AG08395 (cell line): Measurements from ENCODE around the gene PERCC1.

Experiments
- DNase-seq: peaks from one replicate; pipeline ENCODE4 v3.0.0; 2012; ENCODE audit warnings: mixed read lengths, low spot score

PERCC1 gene

DNA sequence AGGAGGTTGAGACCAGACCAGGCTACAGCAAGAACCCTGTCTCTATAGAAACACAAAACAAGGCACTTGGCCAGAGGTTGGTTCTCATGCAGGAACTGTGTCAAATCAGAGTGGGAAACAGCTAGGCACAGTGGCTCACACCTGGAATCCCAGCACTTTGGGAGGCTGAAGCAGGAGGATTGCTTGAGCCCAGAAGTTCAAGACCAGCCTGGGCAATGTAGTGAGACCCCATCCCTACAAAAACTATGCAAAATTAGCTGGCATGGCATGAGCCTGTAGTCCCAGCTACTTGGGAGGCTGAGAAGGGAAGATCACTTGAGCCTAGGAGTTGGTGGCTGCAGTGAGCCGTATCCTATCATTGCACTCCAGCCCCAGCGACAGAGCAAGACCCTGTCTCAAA is 18.0 kb upstream of the PERCC1 start:
- DNase-seq: no peak

DNA sequence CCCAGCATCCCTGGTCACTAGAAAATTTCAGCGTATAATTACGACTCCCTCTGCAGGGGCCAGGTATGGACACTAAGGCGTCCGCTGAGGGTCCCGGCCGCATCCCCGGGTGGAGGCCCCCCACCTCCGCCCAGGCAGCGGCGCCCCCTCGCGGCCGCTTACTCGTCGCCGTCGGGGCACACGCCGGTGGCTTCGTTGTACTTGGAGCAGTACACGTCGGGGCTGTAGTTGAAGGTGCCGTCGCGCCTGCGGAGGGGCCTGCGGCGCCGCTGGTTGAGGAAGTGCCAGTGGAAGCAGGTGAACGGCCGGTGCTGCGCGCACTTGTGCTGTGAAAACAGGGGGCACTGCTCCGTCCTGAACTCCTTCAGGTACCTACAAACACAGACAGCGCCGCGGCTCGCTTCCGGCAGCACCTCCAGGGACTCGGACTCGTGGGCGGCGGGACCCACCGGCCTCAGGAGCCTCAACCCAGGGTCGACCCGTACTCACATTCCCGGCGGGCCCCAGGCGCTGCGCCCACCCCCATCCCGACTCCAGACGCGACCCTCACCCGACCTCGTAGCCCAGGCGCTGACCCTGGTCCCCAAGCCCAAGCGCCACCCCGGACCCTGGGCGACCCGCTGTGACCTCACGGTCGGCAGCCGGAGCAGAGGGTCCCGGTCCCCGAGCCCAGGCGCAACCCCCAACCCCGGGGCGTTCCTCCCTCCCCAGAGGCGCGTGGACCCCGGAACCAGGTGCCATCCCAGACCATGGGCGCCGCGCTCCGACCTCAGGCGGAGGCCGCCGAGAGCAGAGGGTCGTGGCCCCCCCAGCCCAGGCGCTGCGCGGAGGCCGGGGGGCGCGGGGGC is 17.0 kb upstream of the PERCC1 start:
- DNase-seq: peak; percentile 59

DNA sequence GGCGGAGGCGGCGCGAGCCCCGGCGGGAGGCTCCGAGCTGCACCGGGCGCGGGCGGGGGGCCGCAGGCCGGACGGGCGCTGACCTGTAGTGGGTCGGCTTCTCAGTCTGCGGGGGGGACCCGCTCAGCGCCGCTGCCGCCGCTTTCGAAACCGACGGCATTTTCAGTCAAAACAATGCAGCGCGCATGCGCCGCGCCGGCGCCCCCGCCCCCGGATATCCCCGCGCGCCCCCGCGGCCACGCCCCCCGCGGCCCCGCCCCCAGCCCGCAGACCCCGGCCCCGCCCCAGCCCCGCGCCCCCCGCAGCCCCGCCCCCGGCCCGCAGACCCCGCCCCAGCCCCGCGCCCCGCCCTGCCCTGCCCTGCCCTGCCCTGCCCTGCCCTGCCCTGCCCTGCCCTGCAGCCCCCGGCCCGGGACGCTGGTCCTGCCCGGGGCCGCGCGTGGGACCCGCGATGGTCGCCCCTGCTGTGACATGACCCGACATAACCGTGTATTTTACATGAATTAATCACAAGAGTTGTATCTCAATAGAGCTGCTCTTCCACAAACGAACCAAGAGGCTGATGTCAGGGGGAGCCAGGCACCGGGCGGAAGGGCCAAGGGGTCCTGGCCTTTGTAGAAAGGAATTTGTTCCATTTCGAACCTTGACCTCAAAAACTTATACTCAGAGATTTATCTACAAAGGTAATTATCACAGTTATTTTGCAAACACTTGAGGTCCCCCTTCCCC is 16.2 kb upstream of the PERCC1 start, which contains the start of gene UNKL:
UNKL (minus strand) TSS at position 173 of the 729 bp plus-strand sequence; CDS start at position 160, 13 bp downstream.
- DNase-seq: peak; percentile 92

DNA sequence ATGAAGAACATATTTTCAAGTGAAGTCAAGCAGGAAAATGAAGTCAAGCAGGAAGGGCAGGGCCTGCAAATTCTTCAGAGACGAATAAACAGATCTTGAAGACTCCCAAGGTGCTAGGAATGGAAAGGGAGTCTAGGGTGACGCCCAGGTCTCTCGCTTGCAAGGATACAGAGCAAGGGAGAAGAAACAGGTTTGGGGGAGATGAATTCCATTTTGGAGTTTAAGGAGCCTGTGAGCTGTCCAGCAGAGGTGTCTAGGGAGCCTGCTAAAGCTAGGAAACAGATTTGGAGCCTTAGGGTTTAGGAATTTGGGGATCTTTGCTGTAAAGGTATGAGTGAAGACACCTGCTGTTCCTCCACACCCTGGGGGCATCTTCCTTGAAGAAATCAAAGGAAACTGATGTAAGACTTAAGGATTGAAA is 14.3 kb upstream of the PERCC1 start:
- DNase-seq: no peak

DNA sequence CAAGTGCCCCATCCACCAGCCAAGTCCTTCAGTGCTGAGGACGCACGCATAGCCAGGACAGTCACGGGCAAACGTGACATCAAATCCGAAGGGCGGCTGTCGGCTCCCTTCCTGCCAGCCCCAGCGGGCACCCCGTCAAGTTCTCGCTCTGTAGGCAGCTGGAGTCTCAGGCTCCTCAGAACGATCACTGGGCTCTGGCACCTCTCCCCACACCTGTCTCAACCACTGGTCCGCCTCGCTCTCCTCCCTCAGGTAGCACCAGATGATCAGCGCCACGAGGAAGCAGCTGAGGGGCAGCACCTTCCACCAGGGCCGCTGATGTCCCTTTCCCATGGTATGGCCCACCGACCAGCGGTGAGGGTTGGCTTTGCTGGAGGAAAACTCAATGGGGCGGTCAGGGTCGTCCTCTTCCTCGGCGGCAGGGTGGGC is 10.8 kb upstream of the PERCC1 start:
- DNase-seq: no peak

DNA sequence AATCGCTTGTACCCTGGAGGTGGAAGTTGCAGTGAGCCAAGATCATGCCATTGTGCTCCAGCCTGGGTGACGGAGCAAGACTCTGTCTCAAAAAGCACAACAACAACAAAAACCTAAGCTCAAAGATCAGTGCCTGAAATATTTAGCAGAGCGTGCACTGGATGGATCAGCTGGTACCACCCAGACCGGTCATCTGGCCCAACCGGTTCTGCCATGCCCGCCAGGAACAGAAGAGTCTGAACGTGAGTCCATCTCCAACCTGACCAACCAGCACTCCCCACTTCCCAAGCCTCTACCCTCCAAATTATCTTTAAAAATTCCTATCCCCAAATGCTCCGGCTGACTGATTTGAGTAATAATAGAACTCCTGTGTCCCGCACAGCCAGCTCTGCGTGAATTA is 8.8 kb upstream of the PERCC1 start:
- no peak for DNase-seq

DNA sequence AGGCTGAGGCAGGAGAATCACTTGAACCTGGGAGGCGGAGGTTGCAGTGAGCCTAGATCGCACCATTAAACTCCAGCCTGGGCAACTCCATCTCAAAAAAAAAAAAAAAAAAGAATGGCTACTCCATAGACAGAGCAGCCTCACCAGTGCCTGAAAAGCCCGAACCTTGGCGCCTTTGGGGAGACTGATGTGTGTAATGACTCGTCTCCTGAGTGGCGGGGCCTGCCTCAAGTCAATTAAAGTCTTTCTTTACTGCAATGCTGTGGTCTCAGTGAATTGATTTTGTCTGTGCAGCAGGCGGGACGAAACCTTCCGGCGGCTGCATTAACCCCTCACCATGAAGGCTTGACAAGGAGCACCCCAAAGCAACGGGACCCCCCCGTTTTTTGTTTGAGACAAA is 6.8 kb upstream of the PERCC1 start:
- no peak for DNase-seq

DNA sequence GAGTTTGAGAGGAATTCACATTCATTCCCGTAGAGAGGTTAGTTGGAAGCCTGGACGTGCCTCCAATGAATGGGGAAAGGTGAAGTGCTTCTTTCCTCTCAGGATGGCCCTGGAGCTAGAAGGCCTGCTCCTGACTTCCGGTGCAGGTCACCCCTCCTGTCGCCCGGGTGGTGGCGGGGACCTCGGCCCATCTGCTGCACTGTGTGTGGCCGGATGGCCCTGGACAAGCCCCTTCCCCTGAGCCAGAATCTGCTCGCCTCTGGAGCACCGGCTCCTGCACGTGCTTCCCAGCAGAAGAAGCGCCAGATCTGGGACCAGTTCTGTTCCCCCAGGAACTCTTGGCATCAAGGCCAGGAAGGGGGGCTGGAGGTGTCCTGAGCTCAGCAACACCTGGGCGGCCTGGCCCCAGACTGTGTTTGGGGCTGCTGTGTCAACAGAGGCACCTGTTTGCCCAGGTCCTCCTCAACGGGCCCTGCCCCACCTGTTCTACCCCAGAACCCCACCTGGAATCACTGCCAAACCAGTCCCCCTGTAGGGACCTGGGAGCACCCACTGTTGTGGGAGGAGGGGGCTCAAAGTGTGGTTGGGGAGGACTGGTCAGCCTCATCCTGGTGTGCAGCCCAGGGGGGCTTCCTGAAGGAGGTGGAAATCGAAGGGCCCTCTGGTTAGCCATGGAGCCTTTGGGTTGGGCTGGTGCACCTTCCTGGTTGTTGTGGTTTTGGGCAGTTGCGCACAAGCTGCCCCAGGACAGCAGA is 5.1 kb upstream of the PERCC1 start:
- no peak for DNase-seq

DNA sequence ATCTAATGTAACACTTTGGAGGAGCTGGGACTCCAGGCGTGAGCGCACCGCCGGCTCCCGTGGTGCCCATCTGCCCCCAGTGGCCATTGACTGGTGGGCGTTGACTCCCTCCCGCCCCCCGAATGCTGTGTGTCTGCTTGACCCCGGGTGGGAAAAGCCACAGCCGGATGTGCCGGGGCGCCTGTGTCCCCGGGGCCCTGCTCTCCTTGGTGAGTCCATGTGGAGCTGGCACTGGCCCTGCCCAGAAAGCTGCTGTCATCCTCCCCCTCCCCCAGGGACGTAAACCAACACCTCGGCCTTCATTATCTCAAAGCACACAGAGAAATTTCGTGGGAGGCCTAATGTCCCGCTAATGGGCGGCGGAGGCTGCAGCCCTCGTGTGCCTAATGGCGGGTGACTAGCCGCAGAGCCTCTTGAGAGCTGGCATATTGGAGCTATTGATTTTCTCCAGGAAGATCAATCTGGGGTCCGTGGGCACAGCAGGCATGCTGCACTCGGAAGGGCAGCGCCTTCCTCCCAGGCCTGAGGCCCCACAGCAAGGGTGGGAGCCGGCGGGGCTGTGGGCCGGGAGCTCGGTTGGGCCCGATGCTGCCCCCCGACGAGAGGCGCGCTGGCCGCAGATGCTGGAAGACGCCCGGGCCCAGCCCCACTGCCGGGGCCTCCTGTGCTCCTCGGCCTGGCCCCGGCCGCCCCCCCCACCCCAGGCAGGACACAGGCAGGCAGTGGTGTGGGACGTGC is 4.0 kb upstream of the PERCC1 start:
- DNase-seq: no peak

DNA sequence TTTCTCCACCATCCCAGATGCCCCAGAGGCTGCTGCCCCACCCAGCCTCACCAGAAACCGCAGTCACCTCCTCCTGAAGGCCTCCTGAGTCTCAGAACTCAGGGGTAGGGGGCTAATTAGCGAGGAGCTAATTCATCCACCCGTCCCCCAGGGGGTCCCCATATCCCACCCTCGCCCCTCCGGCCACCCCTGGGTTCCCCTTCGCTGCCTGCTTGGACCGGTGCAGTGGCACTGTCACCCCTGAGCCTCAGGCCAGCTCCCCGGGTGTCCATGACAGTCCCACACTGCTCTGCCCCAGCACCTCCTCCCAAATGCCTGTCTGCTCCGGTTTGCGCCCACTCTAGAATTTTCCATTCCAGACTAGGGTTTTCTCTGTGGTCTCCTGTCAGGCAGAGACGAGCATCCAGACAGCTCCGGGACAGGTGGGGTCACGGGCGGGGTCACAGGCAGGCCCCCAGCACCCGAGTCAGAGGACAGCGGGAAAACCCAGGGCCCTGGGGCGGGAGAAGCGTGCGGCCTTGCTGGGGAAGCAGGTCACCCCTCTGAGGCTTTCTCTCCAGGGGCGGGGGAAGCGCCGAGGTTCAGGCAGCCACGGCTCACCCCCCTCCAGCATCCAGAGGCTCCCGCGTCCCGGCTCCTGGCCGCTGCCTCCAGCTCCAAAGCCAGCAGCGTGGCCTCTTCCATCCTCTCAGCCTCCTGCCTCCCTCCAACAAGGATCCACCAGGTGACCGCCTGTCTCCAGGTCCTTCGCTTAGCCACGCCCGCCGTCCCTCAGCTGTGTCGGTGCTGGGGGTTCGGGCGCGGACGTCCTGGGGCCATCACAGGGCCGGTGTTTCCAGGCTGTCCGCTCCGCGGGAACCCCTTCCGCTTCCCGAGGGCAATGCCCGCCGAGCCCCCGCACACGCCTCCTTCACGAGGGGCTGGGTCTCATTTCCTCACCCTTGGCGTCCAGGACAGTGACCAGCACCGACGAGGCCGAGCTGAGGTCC is 3.1 kb upstream of the PERCC1 start:
- no peak for DNase-seq

DNA sequence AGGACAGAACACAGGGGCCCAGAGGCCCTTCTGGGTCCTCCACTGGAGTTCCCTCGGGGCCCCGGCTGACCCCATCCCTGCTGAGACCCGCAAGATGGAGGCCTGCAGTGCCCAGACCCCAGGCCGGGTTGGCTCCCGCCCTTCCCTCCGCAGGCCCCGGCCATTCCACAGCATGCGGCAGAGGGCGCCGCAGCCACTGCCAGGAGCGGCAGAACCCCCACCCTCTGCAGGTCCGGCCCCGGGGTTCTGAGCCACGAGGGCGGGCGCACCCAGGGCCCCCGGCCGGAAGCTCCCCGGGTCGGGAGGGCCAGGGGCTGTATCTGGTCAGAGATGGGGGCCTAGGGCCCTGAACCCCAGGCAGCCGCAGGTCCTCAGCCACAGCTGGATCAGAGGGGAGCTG is 2.4 kb upstream of the PERCC1 start:
- peak; percentile 29 for DNase-seq

DNA sequence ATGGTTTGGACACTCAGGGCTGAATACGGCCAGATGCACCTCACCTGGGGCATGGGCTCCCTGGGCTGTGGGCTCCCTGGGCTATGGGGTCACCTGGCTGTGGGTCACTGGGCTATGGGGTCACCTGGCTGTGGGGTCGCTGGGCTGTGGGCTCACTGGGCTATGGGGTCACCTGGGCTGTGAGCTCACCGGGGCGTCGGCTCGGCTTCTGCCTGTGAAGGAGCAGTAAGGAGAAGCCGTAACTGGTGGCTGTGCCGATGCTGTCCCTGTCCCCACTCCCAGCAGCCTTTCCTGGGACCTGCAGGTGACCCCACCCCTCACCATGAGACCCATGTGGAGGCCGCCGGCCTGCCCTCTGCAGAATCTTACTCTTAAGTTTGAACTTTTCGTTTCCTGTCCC is 1.9 kb upstream of the PERCC1 start:
- DNase-seq: no peak

DNA sequence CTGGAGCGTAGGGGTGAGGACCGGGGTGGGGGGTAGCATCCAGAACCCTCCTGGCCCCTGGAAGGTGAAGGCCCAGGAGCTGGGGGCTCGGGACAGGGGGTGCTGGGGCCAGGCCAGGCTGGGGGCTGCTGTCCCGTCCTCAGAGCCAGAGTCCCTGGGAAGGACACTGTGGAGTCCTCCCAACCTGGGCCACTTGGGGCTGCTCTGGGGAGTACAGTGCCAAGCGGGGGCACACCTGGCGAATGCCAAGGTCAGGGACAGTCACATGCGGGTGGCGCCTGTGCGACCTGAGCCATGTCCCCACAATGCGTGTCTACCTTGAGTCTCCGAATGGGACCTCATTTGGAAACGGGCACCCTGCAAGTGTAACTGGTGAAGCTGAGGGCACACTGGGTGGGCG is 1.2 kb upstream of the PERCC1 start:
- no peak for DNase-seq

DNA sequence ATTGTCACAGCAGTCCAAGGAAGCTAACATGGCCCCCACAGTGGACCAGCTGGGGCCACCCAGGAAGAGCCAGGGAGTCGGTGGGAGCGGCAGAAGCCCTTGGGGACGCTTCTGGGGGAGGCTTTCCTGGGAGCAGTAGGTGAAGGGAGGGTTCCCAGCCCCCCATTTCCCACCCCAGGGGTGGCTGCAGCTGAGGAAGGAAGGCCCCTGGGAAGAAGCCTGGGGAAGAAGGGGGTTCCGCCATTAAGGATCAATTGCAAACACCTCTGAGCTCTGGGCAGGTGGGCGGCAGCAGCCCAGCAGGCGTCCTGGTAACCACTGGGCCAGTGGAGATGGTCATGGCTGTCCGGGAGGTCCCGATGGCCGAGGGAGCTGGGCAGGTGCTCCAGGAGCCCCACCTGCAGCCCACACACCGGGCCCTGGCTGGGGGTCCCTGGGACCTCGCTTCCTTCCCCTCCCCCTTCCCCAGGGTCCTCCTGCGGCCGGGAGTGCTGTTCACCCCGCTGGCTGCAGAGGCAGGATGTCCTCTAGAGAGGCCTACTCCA is 592 bp upstream of the PERCC1 start:
- DNase-seq: no peak

DNA sequence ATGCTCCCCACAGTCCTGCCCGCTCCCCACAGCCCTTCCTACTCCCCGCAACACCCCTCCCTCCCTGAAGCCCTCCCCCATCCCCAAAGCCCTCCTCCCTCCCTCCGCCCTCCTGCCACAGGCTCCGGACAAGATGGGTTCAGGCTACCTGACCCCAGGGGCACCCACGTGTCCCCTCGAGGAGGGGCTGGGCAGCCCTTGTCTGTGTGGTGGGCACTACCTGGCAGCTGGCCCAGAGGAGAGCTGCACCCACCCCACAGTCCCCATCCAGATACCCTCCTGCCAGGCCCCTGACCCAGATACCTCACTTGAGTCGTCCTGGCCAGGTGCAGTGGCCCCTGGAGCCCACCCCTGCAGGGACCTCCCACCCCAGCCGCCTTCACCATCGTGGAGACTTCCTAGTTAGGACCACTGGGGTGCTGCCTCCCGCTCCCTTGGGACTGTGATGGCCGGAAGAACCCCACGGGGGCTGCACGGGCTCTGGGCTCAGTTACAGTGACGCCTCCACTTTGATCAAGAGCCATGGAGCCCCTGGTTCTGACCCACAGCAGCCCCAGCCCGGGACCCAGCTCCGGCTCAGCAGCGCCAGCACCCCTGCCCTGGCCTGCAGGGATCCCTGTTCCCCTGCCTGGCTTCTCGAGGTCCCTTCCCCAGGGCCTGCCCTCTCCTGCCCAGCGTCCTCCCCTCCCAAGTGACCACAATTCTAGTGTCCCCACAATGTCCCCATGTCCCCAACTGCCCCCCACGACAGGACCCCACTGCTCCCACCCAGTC is 806 bp downstream of the PERCC1 start:
- DNase-seq: no peak

DNA sequence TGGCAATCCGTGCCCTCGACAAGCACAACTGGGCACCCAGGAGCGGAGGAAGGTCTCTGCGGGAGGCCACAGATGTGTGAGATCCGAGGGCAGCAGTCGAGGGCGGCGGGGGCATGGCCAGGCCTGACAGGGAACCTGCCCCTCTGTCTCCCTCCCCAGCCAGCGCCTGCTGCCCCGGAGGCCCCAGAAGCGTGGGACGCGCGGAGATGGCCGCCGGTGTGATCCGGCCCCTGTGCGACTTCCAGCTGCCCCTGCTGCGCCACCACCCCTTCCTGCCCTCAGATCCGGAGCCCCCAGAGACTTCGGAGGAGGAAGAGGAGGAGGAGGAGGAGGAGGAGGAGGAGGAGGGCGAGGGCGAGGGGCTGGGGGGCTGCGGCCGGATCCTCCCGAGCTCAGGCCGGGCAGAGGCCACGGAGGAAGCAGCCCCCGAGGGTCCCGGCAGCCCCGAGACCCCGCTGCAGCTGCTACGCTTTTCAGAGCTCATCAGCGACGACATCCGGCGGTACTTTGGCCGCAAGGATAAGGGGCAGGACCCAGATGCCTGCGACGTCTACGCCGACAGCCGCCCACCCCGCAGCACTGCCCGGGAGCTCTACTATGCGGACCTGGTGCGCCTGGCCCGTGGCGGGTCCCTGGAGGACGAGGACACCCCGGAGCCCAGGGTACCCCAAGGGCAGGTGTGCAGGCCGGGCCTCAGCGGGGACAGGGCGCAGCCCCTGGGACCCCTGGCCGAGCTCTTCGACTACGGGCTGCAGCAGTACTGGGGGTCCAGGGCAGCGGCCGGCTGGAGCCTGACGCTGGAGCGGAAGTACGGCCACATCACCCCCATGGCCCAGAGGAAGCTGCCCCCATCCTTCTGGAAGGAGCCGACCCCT is 1.7 kb downstream of the PERCC1 start:
- no peak for DNase-seq

DNA sequence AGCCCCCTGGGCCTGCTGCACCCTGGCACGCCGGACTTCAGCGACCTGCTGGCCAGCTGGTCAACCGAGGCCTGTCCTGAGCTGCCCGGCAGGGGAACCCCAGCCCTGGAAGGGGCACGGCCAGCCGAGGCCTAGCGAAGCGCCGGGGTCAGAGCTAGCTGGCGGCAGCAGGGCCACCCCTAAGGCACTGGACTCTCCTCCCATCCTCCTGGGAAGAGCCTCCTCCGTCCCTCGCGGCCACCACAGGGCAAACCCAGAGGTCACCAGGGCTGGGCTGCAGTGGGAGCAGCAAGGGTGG is 2.3 kb downstream of the PERCC1 start:
- no peak for DNase-seq

DNA sequence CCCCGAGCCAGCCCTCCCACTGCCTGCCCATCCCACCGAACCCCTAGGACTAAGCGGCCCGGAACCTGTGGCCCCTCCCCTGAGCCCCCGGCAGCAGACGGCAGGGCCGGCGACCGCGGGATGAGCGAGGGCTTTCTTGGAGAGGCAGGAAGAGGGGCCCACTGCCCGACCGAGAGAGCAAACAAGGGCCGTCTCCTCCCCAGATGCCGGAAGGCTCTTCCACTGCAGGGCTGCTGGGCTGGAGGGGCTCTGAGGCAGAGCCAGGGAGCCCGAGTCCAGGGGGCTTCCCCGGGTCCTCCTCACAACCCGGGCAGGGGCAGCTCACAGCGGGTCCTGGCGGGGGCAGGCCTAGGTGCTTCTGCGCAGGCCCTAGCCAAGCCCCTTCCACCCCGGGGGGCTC is 2.9 kb downstream of the PERCC1 start:
- no peak for DNase-seq
